Thyroid gland (tissue), 4 donors: ENCODE data around the gene MTA1. TPM values are rescaled to one million over a fixed set of nuclear protein-coding genes. Genes with fewer than 3 reads are reported as not detected.

Source experiments
- DNase-seq, 2 donors: peaks; one replicate each; pipeline ENCODE4 v3.0.0-alpha.2; 2019
- H3K27ac ChIP-seq, 3 donors: fragments of 200-600 bp; sonication (generic); 1 replicate in 2 of 3; 2 replicates in 1 of 3; pipeline ENCODE4 v1.5.1; 2016 to 2019; ENCODE audit warnings: mild to moderate bottlenecking in 1 of 3, moderate library complexity in 1 of 3
- H3K27me3 ChIP-seq: fragments of 200-600 bp; sonication (generic); one replicate; pipeline ENCODE4 v1.5.1; 2019
- H3K36me3 ChIP-seq, 2 donors: fragments of 200-600 bp; sonication (generic); one replicate each; pipeline ENCODE4 v1.5.1; 2016 to 2019
- H3K4me1 ChIP-seq, 2 donors: fragments of 200-600 bp; sonication (generic); one replicate each; pipeline ENCODE4 v1.5.1; 2017 to 2019
- H3K4me3 ChIP-seq, 3 donors: fragments of 200-600 bp; sonication (generic); replicated peaks in 1 of 3; 1 replicate in 2 of 3; 2 replicates in 1 of 3; pipeline ENCODE4 v1.5.1; 2016; ENCODE audit warnings: mild to moderate bottlenecking in 1 of 3
- H3K9me3 ChIP-seq: fragments of 200-600 bp; sonication (generic); one replicate; pipeline ENCODE4 v1.5.1; 2017
- CTCF ChIP-seq, 6 experiments: fragments of 200-600 bp in 3 of 6; fragments of 450-650 bp in 3 of 6; sonication (generic) in 3 of 6; IDR thresholded peaks; one replicate each; pipeline ENCODE4 v1.5.1; 2016 to 2019; ENCODE audit warnings: antibody characterized with exemption in 6 of 6, mild to moderate bottlenecking in 2 of 6, inconsistent platforms in 1 of 6, moderate library complexity in 1 of 6
- POLR2A ChIP-seq, 2 donors: fragments of 450-650 bp; IDR thresholded peaks; one replicate each; pipeline ENCODE4 v1.6.1; 2017; ENCODE audit warnings: antibody characterized with exemption in 2 of 2, mild to moderate bottlenecking in 2 of 2, moderate library complexity in 1 of 2
- WGBS, 2 donors: methylation state at CpG; one replicate each; pipeline ENCODE4 v1.1.5; 2017; 5-methylcytosine and 5-hydroxymethylcytosine counted together
- intact Hi-C: fragments of 100-400 bp; cut with DNase I; formaldehyde crosslinking; loops from one replicate; pipeline ENCODE4 v1.15.1; 2023
- total RNA-seq, 4 donors: library from RNA; depleted of rRNA; stranded (reverse); fragments of >200 nt; gene quantifications; one replicate each; pipeline ENCODE4 v1.2.3, GENCODE V29; 2016

MTA1 gene
- total RNA-seq, 4 donors from 2014 or later, result 66.2 to 111 (median 90.0) TPM

GRCh38 chr14:105455766-105456660 lies 36.4 kb downstream of the MTA1 start:
- Histone ChIP-seq H3K4me3 (no peak overlapping the region), H3K27ac (no peak overlapping the region), H3K27me3 (no peaks in the 10 kb centered on the region), H3K4me1 (no peaks in the 10 kb centered on the region), H3K9me3 (no peaks in the 10 kb centered on the region), H3K36me3 (peaks cover 31 to 37% of the 10 kb centered on the region in 2 donors)
- DNase-seq, result no peak
- 90 to 91% methylated on average over 19 to 20 of the region's 22 CpGs for WGBS, 2 donors
- TF ChIP-seq POLR2A (IDR thresholded peaks at IDR 0.05), result no peak
- no peak for TF ChIP-seq CTCF (IDR thresholded peaks at IDR 0.05)
- intact Hi-C loops, result no loop called here

GRCh38 chr14:105456736-105457617 lies 37.4 kb downstream of the MTA1 start:
- Histone ChIP-seq H3K4me1 (no peaks in the 10 kb centered on the region), H3K4me3 (no peak overlapping the region), H3K27ac (no peak overlapping the region), H3K9me3 (no peaks in the 10 kb centered on the region), H3K27me3 (no peaks in the 10 kb centered on the region), H3K36me3 (peaks cover 38 to 41% of the 10 kb centered on the region in 2 donors)
- intact Hi-C loops, result no loop called here
- no peak for DNase-seq
- TF ChIP-seq POLR2A (IDR thresholded peaks at IDR 0.05), result no peak
- TF ChIP-seq CTCF (IDR thresholded peaks at IDR 0.05), result no peak
- WGBS, 2 donors, result 85 to 97% methylated on average over 6 to 14 of the region's 22 CpGs

GRCh38 chr14:105458010-105458409 lies 38.4 kb downstream of the MTA1 start:
- no peak for DNase-seq
- TF ChIP-seq POLR2A (IDR thresholded peaks at IDR 0.05) (no peak), CTCF (IDR thresholded peaks at IDR 0.05) (no peak)
- intact Hi-C loops, result no loop called here
- H3K4me3 ChIP-seq, result no peak overlapping the region
- no peaks in the 10 kb centered on the region for H3K4me1 ChIP-seq
- 90 to 91% methylated on average over 14 to 17 of the region's 18 CpGs for WGBS, 2 donors
- peaks cover 38 to 43% of the 10 kb centered on the region in 2 donors for H3K36me3 ChIP-seq
- no peaks in the 10 kb centered on the region for H3K27me3 ChIP-seq
- H3K9me3 ChIP-seq, result no peaks in the 10 kb centered on the region
- no peak overlapping the region for H3K27ac ChIP-seq

GRCh38 chr14:105458571-105458970 lies 38.9 kb downstream of the MTA1 start:
- TF ChIP-seq POLR2A (IDR thresholded peaks at IDR 0.05) (no peak), CTCF (IDR thresholded peaks at IDR 0.05) (no peak)
- H3K36me3 ChIP-seq, result peaks cover 40 to 49% of the 10 kb centered on the region in 2 donors

More at GRCh38 chr14:105458571-105458970, 38.9 kb downstream of the MTA1 start:
- H3K4me1 ChIP-seq, result no peaks in the 10 kb centered on the region
- H3K27me3 ChIP-seq, result no peaks in the 10 kb centered on the region
- intact Hi-C loops, result no loop called here
- 70 to 96% methylated on average over 4 to 7 of the region's 14 CpGs for WGBS, 2 donors
- H3K27ac ChIP-seq, result no peak overlapping the region
- no peaks in the 10 kb centered on the region for H3K9me3 ChIP-seq
- H3K4me3 ChIP-seq, result no peak overlapping the region
- DNase-seq, result no peak
